Measurements from ENCODE around the gene LRP1-AS.
"Not testable (repeated sequence)": the region's sequence is repeated elsewhere in the genome, so short reads cannot be mapped to it uniquely, and the experiment has no call there.

Gene LRP1-AS

GRCh38 chr12:57138526-57139272 is 8.7 kb downstream of the LRP1-AS start:
- no peak for DNase-seq

DNA sequence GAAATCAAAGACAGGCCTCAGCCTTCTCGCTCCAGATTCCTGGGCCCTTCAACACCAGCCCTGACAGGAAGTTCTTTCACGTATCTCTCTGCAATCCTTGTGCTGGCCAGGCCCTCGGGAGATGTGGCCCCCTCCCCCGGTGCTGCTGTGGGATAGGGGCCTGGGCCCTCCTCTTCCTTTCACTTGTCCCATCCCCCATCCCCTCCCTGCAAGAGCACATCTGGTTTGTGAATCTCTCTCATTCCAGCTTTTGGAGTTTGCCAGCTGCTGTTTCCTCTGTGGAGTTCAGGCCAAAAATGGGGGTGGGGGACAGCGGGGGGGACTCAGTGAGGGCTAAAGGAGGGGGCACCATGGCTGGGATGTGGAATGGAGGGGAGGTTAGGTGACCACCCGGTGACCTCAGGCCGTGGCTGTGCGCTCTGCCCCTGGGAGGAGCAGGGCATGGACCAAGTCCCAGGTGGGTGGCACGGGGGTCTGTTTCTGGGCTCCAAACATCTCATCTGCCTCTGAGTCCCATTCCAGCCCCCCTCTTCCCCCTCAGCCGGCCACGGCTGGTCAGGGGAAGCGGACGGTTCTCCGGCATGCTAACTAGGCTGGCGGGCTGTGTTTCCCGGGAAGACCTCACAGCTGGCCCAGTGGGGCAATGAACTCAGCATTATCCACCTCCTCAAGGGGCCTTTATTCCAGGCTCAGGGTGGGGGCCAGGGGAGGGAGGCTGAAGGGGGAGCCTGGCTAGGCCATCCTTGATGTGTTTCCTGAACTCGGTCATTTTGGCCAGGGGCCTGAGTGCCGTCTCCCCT is 11.7 kb downstream of the LRP1-AS start:
- DNase-seq: no peak

- DNase-seq: no peak
Observed at GRCh38 chr12:57134949-57135348, 12.5 kb downstream of the LRP1-AS start.

DNA sequence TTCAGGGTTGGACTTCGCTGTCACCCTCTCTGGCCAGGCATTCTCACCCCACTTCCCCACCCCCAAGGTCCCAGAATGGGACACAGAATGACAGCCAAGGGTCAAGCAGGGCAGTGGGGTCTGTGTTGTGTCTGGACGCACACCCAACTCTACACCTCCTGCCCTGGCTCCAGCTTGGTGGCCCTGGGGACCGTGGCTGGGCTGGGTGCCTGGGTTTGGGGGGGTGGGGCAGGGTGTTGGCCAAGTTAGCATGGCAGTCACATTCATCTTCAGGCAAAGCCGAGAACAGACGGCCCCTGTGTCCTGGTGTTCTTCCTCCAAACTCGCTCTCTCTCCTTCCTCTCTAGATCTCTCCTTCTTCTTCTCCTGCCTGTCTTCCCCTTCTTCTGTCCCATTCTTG is 13.5 kb downstream of the LRP1-AS start:
- DNase-seq: no peak

GRCh38 chr12:57133013-57133569 is 14.3 kb downstream of the LRP1-AS start:
- DNase-seq: no peak

DNA sequence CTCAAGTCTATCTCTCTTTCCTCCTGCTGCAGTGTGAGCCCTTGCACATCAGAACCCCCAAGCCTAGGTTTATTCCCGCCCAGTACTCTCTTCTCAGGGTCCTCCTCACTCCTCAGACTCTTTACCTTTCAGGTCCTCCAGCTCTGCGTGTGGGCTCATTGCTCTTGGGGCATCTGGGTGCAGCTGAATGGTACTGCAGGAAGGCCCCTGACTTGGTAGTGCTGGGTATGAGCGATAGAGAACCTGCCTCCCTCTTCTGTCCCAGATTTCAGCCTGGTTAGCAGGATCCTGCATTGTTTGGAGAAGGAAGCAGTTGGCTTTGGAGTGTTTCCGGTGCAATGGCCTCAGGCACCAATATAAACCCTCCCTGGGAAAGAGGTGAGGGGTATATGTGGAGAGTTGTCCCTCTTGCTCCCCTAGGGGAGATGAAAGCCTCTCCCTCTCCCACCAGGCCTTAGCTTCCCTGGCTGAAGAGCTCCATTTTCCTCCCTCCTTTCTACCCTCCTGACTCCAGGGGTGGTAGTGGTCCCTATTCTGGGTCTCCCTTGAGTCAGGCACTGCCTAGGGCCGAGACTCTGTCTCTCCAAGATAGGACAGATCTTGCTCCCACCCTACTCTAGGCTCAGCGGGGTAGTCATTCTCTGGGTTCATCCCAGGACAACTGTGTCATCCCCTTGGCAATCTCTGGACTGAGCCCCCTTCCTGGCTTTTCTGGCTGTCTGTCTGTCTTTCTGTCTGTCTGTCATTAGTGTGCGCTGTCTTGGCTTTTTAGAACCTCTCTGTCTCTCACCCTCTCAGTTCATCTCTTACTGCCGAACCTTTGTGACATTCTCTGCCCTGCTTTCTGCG is 15.3 kb downstream of the LRP1-AS start:
- no peak for DNase-seq

- DNase-seq: no peak
Observed at GRCh38 chr12:57130941-57131340, 16.5 kb downstream of the LRP1-AS start.

- no peak for DNase-seq
Observed at GRCh38 chr12:57129889-57130288, 17.5 kb downstream of the LRP1-AS start.

GRCh38 chr12:57129321-57129842 is 18.0 kb downstream of the LRP1-AS start:
- no peak for DNase-seq

DNA sequence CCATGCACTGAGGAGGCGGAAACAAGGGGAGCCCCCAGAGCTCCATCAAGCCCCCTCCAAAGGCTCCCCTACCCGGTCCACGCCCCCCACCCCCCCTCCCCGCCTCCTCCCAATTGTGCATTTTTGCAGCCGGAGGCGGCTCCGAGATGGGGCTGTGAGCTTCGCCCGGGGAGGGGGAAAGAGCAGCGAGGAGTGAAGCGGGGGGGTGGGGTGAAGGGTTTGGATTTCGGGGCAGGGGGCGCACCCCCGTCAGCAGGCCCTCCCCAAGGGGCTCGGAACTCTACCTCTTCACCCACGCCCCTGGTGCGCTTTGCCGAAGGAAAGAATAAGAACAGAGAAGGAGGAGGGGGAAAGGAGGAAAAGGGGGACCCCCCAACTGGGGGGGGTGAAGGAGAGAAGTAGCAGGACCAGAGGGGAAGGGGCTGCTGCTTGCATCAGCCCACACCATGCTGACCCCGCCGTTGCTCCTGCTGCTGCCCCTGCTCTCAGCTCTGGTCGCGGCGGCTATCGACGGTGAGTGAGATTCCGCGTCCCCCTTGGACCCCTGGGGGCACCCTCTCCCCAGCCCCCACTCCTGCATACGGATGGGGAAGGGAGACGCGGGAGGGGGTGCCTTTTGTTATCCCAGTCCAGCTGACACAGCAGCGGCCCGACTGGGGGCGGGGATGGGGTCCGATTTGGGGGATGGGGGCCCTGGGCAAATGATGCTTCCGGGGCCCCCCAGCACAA is 18.7 kb downstream of the LRP1-AS start:
- no peak for DNase-seq

- peak; percentile 78 for DNase-seq
Observed at GRCh38 chr12:57127726-57128518, 19.5 kb downstream of the LRP1-AS start, which contains the start of gene LRP1. Gene LRP1, plus strand, starts transcription at chr12:57128483. Its CDS starts 482 bp downstream, at chr12:57128965.

GRCh38 chr12:57127101-57127725 is 20.2 kb downstream of the LRP1-AS start:
- DNase-seq: peak in 1 of 2 experiments; percentile 78

DNA sequence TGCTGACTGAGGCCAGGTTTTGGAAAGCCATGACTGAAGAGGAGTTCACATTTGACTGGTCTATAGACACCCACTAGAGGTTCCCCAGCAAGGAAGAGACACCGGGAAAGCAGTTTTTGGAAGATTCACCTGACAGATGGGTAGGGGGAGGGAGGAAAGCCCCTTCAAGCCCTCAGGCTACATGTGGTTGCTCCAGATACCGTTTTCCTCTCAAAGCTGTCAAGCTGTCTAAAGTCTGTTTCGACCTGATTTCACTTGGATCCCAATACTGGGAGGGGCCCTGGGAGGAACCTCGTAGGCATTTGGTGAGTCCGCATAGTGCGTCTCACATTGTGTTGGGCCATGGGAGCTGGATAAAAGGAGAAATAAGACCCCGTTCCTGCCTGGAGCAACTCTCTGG is 20.9 kb downstream of the LRP1-AS start:
- DNase-seq: no peak

DNA sequence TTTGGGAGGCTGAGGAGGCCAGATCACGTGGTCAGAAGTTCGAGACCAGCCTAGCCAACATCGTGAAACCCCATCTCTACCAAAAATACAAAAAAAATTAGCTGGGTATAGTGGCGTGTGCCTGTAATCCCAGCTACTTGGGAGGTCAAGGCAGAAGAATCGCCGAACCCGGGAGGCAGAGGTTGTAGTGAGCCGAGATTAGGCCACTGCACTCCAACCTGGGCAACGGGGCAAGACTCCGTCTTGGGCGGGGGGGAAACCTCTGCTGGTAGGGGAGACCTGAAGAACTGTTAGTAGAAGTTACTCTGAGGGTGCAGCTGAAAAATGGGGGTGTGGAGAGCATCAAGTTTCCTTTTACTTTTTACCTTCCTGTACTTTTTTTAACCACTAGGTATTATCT is 21.4 kb downstream of the LRP1-AS start:
- DNase-seq: no peak

GRCh38 chr12:57124261-57124877 is 23.1 kb downstream of the LRP1-AS start:
- peak; percentile 65 to 69 for DNase-seq

- no peak for DNase-seq
Observed at GRCh38 chr12:57123813-57124212, 23.6 kb downstream of the LRP1-AS start.

DNA sequence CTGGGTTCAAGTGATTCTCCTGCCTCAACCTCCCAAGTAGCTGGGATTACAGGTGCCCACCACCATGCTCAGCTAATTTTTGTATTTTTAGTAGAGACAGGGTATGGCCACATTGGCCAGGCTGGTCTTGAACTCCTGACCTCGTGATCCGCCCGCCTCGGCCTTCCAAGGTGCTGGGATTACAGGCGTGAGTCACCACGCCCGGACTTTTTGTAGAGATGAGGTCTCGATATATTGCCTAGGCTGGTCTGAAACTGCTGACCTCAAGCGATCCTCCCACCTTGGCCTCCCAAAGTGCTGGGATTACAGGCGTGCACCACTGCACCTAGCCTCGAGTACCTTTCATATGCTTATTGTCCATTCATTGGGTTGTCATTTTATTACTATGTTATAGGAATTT is 26.7 kb downstream of the LRP1-AS start:
- DNase-seq: not testable (repeated sequence)

DNA sequence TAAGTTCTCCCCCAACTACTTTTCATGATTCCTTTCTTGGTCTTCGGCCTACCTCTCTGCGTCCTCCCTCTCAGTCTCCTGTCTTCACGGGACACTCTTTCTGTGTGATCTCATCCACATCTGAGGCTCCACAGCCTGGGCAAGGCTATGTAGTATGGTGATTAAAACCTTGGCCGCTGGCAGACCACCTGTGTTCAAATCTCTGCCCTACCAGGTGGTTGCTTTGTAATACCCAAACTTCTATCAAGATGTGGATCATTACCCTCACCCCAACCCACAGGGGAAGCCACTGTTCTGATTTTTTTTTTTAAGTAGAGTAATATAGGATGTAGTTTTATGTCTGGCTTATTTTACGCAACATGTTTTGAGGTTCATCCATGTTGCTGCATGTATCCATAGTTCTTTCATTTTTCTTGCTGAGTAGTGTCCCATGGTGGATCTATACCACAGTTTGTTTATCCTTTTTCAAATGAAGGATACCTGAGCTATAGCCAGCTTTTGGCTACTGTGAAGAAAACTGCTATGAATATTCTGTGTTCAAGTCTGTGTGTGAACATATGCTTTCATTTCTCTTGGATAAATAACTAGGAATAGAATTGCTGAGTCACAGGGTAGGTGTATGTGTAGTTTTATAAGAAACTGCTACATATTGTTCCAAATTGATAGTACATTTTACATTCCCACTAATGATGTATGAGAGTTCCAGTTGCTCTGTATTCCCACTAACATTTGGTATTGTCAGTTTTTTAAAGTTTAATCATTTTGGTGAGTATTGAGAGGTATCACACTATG is 27.9 kb downstream of the LRP1-AS start:
- DNase-seq: no peak

DNA sequence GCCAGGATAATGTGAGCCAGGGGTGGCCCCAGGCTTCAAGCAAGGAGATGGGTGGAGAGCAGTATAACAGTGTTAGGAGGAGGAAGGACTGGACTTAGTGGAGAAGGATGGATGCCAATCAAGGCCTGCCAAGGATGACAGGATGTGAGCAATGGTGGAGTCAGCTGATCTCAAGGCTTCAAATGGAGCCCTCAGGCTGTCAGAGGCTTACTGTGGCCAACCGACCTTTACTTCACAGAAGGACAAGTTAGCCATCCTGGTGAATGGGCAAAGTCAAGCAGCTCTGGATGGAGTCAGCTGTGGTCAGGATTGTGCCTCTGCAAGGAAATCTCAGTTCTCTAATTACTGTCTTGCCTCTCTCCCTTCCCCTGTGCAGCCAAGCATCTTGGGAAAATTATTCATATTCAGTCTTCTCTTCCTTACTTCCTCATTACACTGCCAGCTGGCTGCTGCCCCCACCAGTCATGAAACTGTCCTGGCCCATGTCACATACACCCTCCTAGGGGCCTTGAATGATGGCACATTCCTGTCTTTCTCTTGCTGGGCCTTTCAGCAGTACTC is 28.6 kb downstream of the LRP1-AS start:
- no peak for DNase-seq
